Calu3 (cell line): ENCODE results near the gene SYCE1. TPM values are rescaled to one million over a fixed set of nuclear protein-coding genes. Genes with fewer than 3 reads are reported as not detected.

Experiments
- BruUV-seq: library from RNA; stranded (reverse); fragments of 400-500 nt; replicated peaks from 2 replicates; lab custom pipeline; 2021; lab: Mats Ljungman, UMichigan
- CTCF ChIA-PET: fragments of 300-600 bp; sonication (Branson Sonifier 250); formaldehyde crosslinking; loops from one replicate; lab custom pipeline; 2022; ENCODE audit warnings: antibody characterized with exemption; lab: Charles Lee
- DNase-seq: peaks from one replicate; pipeline ENCODE4 v3.0.0; 2022
- H3K27ac Mint-ChIP-seq: one replicate; pipeline ENCODE4 v1.8.0; 2022; ENCODE audit warnings: mixed read lengths; ENCODE audit not compliant: unreplicated experiment
- H3K27me3 Mint-ChIP-seq: one replicate; pipeline ENCODE4 v1.8.0; 2022; ENCODE audit warnings: mixed read lengths; ENCODE audit not compliant: unreplicated experiment
- H3K36me3 Mint-ChIP-seq: one replicate; pipeline ENCODE4 v1.8.0; 2022; ENCODE audit warnings: mild to moderate bottlenecking, moderate library complexity, mixed read lengths; ENCODE audit not compliant: insufficient read depth, unreplicated experiment
- H3K4me1 Mint-ChIP-seq: one replicate; pipeline ENCODE4 v1.8.0; 2022; ENCODE audit warnings: mild to moderate bottlenecking, low read depth, mixed read lengths; ENCODE audit not compliant: unreplicated experiment
- H3K4me3 Mint-ChIP-seq: one replicate; pipeline ENCODE4 v1.8.0; 2022; ENCODE audit warnings: mild to moderate bottlenecking, low read depth, moderate library complexity, mixed read lengths; ENCODE audit not compliant: unreplicated experiment
- H3K9me3 Mint-ChIP-seq: one replicate; pipeline ENCODE4 v1.8.0; 2022; ENCODE audit warnings: low read depth, mixed read lengths; ENCODE audit not compliant: unreplicated experiment
- intact Hi-C: fragments of 100-400 bp; cut with micrococcal nuclease; formaldehyde crosslinking; loops from one replicate; pipeline ENCODE4 v1.10.0; 2022; ENCODE audit not compliant: unreplicated experiment
- total RNA-seq: library from RNA; stranded (reverse); gene quantifications from 2 replicates; pipeline ENCODE4 v1.2.3, GENCODE V29; 2022
- TF ChIP-seq, protein P1 (sequence below): fragments of 200-600 bp; IDR thresholded peaks from one replicate; pipeline ENCODE4 v1.8.0; 2022; ENCODE audit warnings: antibody characterized with exemption; ENCODE audit not compliant: unreplicated experiment

Gene SYCE1
- total RNA-seq, 1 experiment from 2014 or later: not detected

DNA sequence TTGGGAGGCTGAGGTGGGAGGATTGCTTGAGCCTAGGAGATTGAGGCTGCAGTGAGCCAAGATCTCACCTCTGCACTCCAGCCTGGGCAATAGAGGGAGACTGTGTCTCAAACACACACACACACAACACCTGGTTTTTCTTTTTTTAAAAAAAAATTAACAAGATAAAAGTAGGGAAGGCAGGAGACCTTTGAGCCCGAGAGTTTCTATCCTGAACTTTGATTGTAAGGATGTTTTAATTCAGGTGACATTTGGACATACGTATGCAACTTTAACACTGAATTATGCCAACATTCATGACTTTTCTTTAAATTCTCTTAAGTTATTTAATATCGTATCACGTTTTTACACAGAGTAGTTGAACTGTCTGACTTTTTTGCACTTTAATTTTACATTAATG lies 49.9 kb downstream of the SYCE1 start:
- DNase-seq: no peak
- no peaks in the 10 kb centered on the region for H3K27me3 Mint-ChIP-seq
- H3K9me3 Mint-ChIP-seq: no peaks in the 10 kb centered on the region
- H3K4me3 Mint-ChIP-seq: no peak overlapping the region
- no peak overlapping the region for H3K27ac Mint-ChIP-seq
- intact Hi-C loops: loop anchor here (10.0 kb wide), 1 partner anchor 81 kb away; no protein-coding TSS in a partner anchor
- no peaks in the 10 kb centered on the region for H3K36me3 Mint-ChIP-seq
- TF ChIP-seq, protein P1, sequence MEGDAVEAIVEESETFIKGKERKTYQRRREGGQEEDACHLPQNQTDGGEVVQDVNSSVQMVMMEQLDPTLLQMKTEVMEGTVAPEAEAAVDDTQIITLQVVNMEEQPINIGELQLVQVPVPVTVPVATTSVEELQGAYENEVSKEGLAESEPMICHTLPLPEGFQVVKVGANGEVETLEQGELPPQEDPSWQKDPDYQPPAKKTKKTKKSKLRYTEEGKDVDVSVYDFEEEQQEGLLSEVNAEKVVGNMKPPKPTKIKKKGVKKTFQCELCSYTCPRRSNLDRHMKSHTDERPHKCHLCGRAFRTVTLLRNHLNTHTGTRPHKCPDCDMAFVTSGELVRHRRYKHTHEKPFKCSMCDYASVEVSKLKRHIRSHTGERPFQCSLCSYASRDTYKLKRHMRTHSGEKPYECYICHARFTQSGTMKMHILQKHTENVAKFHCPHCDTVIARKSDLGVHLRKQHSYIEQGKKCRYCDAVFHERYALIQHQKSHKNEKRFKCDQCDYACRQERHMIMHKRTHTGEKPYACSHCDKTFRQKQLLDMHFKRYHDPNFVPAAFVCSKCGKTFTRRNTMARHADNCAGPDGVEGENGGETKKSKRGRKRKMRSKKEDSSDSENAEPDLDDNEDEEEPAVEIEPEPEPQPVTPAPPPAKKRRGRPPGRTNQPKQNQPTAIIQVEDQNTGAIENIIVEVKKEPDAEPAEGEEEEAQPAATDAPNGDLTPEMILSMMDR: no peak
- CTCF ChIA-PET: no interaction called here
- peaks cover 15% of the 10 kb centered on the region for H3K4me1 Mint-ChIP-seq
- BruUV-seq: no TSS peak

DNA sequence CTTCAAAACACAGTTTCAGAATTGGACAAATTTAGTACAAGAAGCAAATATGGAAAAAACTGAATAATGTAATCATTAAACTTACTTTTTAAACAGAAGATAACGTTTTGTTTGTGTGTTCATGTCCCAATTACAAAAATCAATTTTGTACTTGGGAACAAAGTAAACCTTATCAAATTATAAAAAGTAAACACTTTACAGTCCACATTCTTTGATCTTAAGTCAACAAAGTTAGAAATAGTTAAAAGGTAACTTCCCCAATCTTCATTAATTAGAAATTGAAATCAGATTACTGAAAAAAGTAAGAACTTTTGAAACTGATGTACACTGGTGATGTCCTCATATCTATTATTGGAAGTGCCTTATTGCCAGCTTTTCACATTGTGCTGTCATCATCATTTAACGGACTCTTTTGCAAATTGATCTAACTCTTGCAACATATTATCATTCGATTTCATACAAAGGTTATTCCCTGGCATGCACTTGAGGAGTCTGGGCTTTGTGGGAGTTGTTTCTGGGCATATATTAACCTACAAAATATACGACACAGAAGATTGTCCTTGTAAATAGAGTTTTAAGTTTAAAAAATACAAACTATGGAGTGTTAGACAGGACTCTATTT lies 53.4 kb downstream of the SYCE1 start:
- H3K4me1 Mint-ChIP-seq: peaks cover 6% of the 10 kb centered on the region
- H3K36me3 Mint-ChIP-seq: no peaks in the 10 kb centered on the region
- BruUV-seq: no TSS peak
- no peaks in the 10 kb centered on the region for H3K27me3 Mint-ChIP-seq
- H3K9me3 Mint-ChIP-seq: no peaks in the 10 kb centered on the region
- no peak overlapping the region for H3K4me3 Mint-ChIP-seq
- intact Hi-C loops: loop anchor here (10.0 kb wide), 1 partner anchor 77 kb away; no protein-coding TSS in a partner anchor
- TF ChIP-seq, protein P1: no peak
- no peak for DNase-seq
- H3K27ac Mint-ChIP-seq: no peak overlapping the region
- CTCF ChIA-PET: no interaction called here

DNA sequence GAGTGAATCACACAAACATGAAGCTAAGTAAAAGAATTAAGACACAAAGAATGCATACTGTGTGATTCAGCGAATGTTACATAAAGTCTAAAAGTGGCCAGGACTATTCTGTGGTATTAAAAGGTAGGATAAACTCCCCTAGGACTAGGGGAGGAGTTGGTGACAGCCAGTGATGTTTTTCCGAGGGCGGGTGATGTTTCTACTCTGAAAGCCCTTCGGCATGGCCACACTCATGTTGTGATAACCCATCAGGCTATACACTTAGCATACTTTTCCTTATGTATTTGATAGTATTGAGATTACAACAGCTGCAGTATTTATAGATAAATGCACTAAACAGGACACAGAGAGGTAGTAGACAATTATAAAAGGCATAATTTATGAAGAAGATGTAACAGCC lies 54.0 kb downstream of the SYCE1 start:
- Mint-ChIP-seq H3K4me1 (peaks cover 6% of the 10 kb centered on the region), H3K27ac (no peak overlapping the region), H3K27me3 (no peaks in the 10 kb centered on the region), H3K4me3 (no peak overlapping the region), H3K36me3 (no peaks in the 10 kb centered on the region), H3K9me3 (no peaks in the 10 kb centered on the region)
- intact Hi-C loops: loop anchor here (10.0 kb wide), 1 partner anchor 77 kb away; no protein-coding TSS in a partner anchor
- TF ChIP-seq, protein P1: no peak
- no peak for DNase-seq
- no TSS peak for BruUV-seq
- CTCF ChIA-PET: no interaction called here

DNA sequence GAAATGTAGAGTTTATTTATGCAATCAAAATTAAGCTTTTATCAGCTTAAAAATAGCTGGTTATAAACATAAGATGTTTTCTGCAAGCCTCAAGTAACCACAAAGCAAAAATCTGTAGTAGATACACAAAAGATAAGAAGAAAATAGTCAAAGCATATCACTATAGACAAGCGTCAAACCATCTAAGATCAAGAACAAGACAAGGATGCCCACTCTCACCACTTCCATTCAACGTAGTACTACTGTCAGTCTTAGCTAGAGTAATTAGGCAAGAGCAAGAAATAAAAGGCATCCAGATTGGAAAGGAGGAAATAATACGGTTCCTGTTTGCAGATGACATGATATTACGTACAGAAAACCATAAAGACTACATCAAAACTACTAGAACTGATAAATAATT lies 55.7 kb downstream of the SYCE1 start:
- Mint-ChIP-seq H3K9me3 (no peaks in the 10 kb centered on the region), H3K27ac (no peak overlapping the region), H3K4me1 (peaks cover 6% of the 10 kb centered on the region), H3K36me3 (no peaks in the 10 kb centered on the region), H3K4me3 (no peak overlapping the region), H3K27me3 (no peaks in the 10 kb centered on the region)
- CTCF ChIA-PET: no interaction called here
- no TSS peak for BruUV-seq
- DNase-seq: no peak
- intact Hi-C loops: loop anchor here (10.0 kb wide), 1 partner anchor 75 kb away; no protein-coding TSS in a partner anchor
- TF ChIP-seq, protein P1: no peak

Other genes starting within 250 kb of the SYCE1 start
- gene CALY, start 228.7 kb downstream of the SYCE1 start, total RNA-seq: not detected in 2 replicates
- not detected in 2 replicates for gene PRAP1, start 218.2 kb downstream of the SYCE1 start, total RNA-seq
- 11.5 and 15.0 TPM in 2 replicates for gene FUOM, start 207.6 kb downstream of the SYCE1 start, total RNA-seq
- gene ECHS1, start 192.2 kb downstream of the SYCE1 start, total RNA-seq: 53.5 and 58.1 TPM in 2 replicates
- 1.4 and 2.9 TPM in 2 replicates for gene PAOX, start 186.3 kb downstream of the SYCE1 start, total RNA-seq
- gene MTG1, start 171.4 kb downstream of the SYCE1 start, total RNA-seq: 37.8 and 39.5 TPM in 2 replicates
- gene SPRN, start 141.0 kb downstream of the SYCE1 start, total RNA-seq: 0.15 TPM in 1 of 2 replicates, not detected in the other
- gene SCART1, start 111.6 kb downstream of the SYCE1 start, total RNA-seq: 1.8 and 2.2 TPM in 2 replicates
- gene CYP2E1, start 38.2 kb downstream of the SYCE1 start, total RNA-seq: 1.7 and 3.5 TPM in 2 replicates
- gene FRG2B, start 61.2 kb upstream of the SYCE1 start, total RNA-seq: not detected in 2 replicates